ENCODE results near the gene AEN. TPM values are rescaled to one million over a fixed set of nuclear protein-coding genes. Genes with fewer than 3 reads are reported as not detected.
A peak's percentile ranks its signal among the peaks of the same experiment; 100 is the strongest.

The AEN gene
- total RNA-seq, 1 donor from 2014 or later = 48.4 TPM

- no peak for FAIRE-seq
- Histone ChIP-seq H3K27me3 (ENCODE audit: control insufficient read depth, insufficient read depth, low read length) (no peaks in the 10 kb centered on the region), H3K36me3 (ENCODE audit: control insufficient read depth, insufficient read depth, low read length) (peaks cover 4% of the 10 kb centered on the region), H3K4me3 (ENCODE audit: low read depth, low read length) (no peak overlapping the region)
- DNase-seq (ENCODE audit: low read depth) = peak; percentile 84
- TF ChIP-seq, protein P1, sequence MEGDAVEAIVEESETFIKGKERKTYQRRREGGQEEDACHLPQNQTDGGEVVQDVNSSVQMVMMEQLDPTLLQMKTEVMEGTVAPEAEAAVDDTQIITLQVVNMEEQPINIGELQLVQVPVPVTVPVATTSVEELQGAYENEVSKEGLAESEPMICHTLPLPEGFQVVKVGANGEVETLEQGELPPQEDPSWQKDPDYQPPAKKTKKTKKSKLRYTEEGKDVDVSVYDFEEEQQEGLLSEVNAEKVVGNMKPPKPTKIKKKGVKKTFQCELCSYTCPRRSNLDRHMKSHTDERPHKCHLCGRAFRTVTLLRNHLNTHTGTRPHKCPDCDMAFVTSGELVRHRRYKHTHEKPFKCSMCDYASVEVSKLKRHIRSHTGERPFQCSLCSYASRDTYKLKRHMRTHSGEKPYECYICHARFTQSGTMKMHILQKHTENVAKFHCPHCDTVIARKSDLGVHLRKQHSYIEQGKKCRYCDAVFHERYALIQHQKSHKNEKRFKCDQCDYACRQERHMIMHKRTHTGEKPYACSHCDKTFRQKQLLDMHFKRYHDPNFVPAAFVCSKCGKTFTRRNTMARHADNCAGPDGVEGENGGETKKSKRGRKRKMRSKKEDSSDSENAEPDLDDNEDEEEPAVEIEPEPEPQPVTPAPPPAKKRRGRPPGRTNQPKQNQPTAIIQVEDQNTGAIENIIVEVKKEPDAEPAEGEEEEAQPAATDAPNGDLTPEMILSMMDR (IDR thresholded peaks at IDR 0.05; ENCODE audit: insufficient read depth, low read length, severe bottlenecking) = no peak
These were observed 14.9 kb downstream of the AEN start for GRCh38 chr15:88636050-88636449.

DNA sequence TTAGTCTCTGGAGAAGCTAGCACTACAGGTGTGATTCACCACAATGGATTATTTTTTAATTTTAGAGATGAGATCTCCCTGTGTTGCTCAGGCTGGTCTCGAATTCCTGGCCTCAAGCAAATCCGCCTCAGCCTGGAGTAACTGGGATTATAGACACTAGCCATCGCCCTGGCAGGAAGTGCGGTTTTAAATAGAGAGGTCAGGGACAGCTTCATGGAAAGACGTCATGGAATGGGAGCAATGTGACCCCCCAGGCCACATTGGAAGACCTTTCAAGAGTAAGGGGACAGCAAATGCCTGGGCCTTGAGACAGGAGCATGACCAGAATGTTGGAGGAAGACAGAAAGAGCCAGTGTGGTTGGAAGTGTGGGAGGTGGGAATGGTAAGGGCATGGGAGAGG, 15.5 kb downstream of the AEN start:
- no peaks in the 10 kb centered on the region for H3K27me3 ChIP-seq (ENCODE audit: control insufficient read depth, insufficient read depth, low read length)
- FAIRE-seq (no peak), DNase-seq (ENCODE audit: low read depth) (peak; percentile 36)
- TF ChIP-seq, protein P1 (IDR thresholded peaks at IDR 0.05; ENCODE audit: insufficient read depth, low read length, severe bottlenecking) = no peak
- H3K36me3 ChIP-seq (ENCODE audit: control insufficient read depth, insufficient read depth, low read length) = peaks cover 2% of the 10 kb centered on the region
- H3K4me3 ChIP-seq (ENCODE audit: low read depth, low read length) = no peak overlapping the region

DNA sequence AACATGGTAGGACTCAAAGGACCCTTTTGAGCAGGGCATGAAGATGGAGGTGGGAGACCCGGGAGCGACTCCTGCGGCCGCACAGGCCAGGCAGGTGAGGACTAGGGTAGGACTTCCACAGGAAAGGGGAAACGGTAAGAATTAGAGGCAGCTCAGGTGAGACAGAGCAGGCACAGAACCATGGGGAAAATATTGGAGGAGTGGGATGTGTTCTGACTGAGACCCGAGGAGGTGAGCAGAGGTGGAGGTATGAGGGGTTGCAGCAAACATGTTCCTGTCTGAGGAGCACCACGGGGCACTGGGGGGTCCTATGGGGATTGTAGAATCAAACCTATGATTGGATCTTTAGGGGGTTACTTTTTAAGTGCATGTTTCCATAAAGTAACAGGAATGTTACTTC, 16.3 kb downstream of the AEN start:
- no peaks in the 10 kb centered on the region for H3K27me3 ChIP-seq (ENCODE audit: control insufficient read depth, insufficient read depth, low read length)
- FAIRE-seq (no peak), DNase-seq (ENCODE audit: low read depth) (no peak)
- no peaks in the 10 kb centered on the region for H3K36me3 ChIP-seq (ENCODE audit: control insufficient read depth, insufficient read depth, low read length)
- no peak overlapping the region for H3K4me3 ChIP-seq (ENCODE audit: low read depth, low read length)
- TF ChIP-seq, protein P1 (IDR thresholded peaks at IDR 0.05; ENCODE audit: insufficient read depth, low read length, severe bottlenecking) = no peak

- FAIRE-seq (no peak), DNase-seq (ENCODE audit: low read depth) (no peak)
- H3K27me3 ChIP-seq (ENCODE audit: control insufficient read depth, insufficient read depth, low read length) = no peaks in the 10 kb centered on the region
- H3K4me3 ChIP-seq (ENCODE audit: low read depth, low read length) = no peak overlapping the region
- TF ChIP-seq, protein P1 (IDR thresholded peaks at IDR 0.05; ENCODE audit: insufficient read depth, low read length, severe bottlenecking) = no peak
- no peaks in the 10 kb centered on the region for H3K36me3 ChIP-seq (ENCODE audit: control insufficient read depth, insufficient read depth, low read length)
These were observed 16.9 kb downstream of the AEN start for GRCh38 chr15:88637841-88638625.

GRCh38 chr15:88638626-88639372, 17.7 kb downstream of the AEN start, which contains the start of gene ISG20:
TSS of gene ISG20 (plus strand) at chr15:88639016. CDS start at chr15:88639367, 351 bp downstream.
- FAIRE-seq (peak; percentile 55), DNase-seq (ENCODE audit: low read depth) (peak; percentile 97)
- Histone ChIP-seq H3K36me3 (ENCODE audit: control insufficient read depth, insufficient read depth, low read length) (no peaks in the 10 kb centered on the region), H3K4me3 (ENCODE audit: low read depth, low read length) (peak within 1 kb of the TSS; percentile 36), H3K27me3 (ENCODE audit: control insufficient read depth, insufficient read depth, low read length) (no peaks in the 10 kb centered on the region)
- TF ChIP-seq, protein P1 (IDR thresholded peaks at IDR 0.05; ENCODE audit: insufficient read depth, low read length, severe bottlenecking) = peak; percentile 64
